GM19035 (cell line): ENCODE measurements around the gene RAD51B.
"Not testable (repeated sequence)": the region's sequence is repeated elsewhere in the genome, so short reads cannot be mapped to it uniquely, and the experiment has no call there.

Source experiments
- ATAC-seq: cut with Tn5 transposase; IDR thresholded peaks from one replicate; pipeline ENCODE4 v1.9.1; 2021; ENCODE audit not compliant: unreplicated experiment

RAD51B gene

GRCh38 chr14:68285421-68286179 is 466.0 kb downstream of the RAD51B start:
- peak; percentile 28 for ATAC-seq

GRCh38 chr14:68286667-68287066 is 467.1 kb downstream of the RAD51B start:
- no peak for ATAC-seq

- not testable (repeated sequence) for ATAC-seq
Measured at GRCh38 chr14:68289452-68289851, 469.9 kb downstream of the RAD51B start.

GRCh38 chr14:68291820-68292219 is 472.2 kb downstream of the RAD51B start:
- ATAC-seq, result no peak

GRCh38 chr14:68292441-68293215 is 473.0 kb downstream of the RAD51B start:
- ATAC-seq, result no peak

GRCh38 chr14:68293404-68293803 is 473.8 kb downstream of the RAD51B start:
- ATAC-seq, result no peak

- no peak for ATAC-seq
Measured at GRCh38 chr14:68295316-68295816, 475.8 kb downstream of the RAD51B start.

- ATAC-seq, result no peak
Measured at GRCh38 chr14:68297039-68297438, 477.5 kb downstream of the RAD51B start.

GRCh38 chr14:68297876-68298468 is 478.4 kb downstream of the RAD51B start:
- no peak for ATAC-seq

- no peak for ATAC-seq
Measured at GRCh38 chr14:68300608-68301007, 481.0 kb downstream of the RAD51B start.

- ATAC-seq, result no peak
Measured at GRCh38 chr14:68301219-68301618, 481.6 kb downstream of the RAD51B start.

- not testable (repeated sequence) for ATAC-seq
Measured at GRCh38 chr14:68302938-68303337, 483.4 kb downstream of the RAD51B start.

GRCh38 chr14:68305738-68306137 is 486.2 kb downstream of the RAD51B start:
- peak; percentile 28 for ATAC-seq

- ATAC-seq, result peak; percentile 75
Measured at GRCh38 chr14:68306265-68306933, 486.8 kb downstream of the RAD51B start.

- ATAC-seq, result no peak
Measured at GRCh38 chr14:68306934-68307789, 487.6 kb downstream of the RAD51B start.

- ATAC-seq, result no peak
Measured at GRCh38 chr14:68307790-68308168, 488.2 kb downstream of the RAD51B start.

GRCh38 chr14:68308726-68309520 is 489.3 kb downstream of the RAD51B start:
- ATAC-seq, result no peak

GRCh38 chr14:68309616-68310015 is 490.0 kb downstream of the RAD51B start:
- no peak for ATAC-seq

GRCh38 chr14:68312300-68312699 is 492.7 kb downstream of the RAD51B start:
- ATAC-seq, result no peak
